Testis (tissue), 2 donors: ENCODE results near the gene SLX4IP.

ENCODE experiments used
- POLR2A ChIP-seq: fragments of 450-650 bp; IDR thresholded peaks from one replicate; pipeline ENCODE4 v1.6.1; 2017; ENCODE audit warnings: antibody characterized with exemption, mild to moderate bottlenecking, moderate library complexity
- TF ChIP-seq, protein P1 (sequence below), 3 experiments: fragments of 450-650 bp in 2 of 3; fragments of 200-600 bp in 1 of 3; sonication (generic) in 1 of 3; IDR thresholded peaks; one replicate each; pipeline ENCODE4 v1.5.1; 2016 to 2019; ENCODE audit warnings: antibody characterized with exemption in 3 of 3, mild to moderate bottlenecking in 2 of 3, moderate library complexity in 1 of 3

DNA sequence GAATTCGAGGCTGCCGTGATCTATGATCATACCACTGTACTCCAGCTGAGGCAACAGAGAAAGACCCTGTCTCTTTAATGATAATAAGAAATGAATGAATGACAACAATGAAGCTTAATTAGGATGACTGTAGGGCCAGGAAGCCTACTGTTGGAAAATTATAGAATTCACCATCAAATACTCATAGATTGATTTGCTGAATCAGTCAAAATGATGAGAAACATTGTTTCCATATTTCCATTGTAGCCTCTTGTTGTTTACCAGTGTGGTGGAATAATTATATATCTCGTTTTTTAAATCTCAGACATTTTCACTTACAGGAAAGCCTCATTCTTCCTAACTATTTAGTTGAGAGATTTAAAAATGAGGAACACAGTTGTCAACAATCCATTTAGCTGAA lies 142.5 kb downstream of the SLX4IP start:
- TF ChIP-seq, protein P1, sequence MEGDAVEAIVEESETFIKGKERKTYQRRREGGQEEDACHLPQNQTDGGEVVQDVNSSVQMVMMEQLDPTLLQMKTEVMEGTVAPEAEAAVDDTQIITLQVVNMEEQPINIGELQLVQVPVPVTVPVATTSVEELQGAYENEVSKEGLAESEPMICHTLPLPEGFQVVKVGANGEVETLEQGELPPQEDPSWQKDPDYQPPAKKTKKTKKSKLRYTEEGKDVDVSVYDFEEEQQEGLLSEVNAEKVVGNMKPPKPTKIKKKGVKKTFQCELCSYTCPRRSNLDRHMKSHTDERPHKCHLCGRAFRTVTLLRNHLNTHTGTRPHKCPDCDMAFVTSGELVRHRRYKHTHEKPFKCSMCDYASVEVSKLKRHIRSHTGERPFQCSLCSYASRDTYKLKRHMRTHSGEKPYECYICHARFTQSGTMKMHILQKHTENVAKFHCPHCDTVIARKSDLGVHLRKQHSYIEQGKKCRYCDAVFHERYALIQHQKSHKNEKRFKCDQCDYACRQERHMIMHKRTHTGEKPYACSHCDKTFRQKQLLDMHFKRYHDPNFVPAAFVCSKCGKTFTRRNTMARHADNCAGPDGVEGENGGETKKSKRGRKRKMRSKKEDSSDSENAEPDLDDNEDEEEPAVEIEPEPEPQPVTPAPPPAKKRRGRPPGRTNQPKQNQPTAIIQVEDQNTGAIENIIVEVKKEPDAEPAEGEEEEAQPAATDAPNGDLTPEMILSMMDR (IDR thresholded peaks at IDR 0.05) = no peak
- no peak for TF ChIP-seq POLR2A
